NK-92 (cell line): ENCODE results near the gene VAV2.
"Not testable (repeated sequence)": the region's sequence is repeated elsewhere in the genome, so short reads cannot be mapped to it uniquely, and the experiment has no call there.

ENCODE experiments used
- DNase-seq: peaks from one replicate; lab custom pipeline; 2025; ENCODE audit not compliant: unreplicated experiment; lab: John Stamatoyannopoulos, UW

VAV2 gene

DNA sequence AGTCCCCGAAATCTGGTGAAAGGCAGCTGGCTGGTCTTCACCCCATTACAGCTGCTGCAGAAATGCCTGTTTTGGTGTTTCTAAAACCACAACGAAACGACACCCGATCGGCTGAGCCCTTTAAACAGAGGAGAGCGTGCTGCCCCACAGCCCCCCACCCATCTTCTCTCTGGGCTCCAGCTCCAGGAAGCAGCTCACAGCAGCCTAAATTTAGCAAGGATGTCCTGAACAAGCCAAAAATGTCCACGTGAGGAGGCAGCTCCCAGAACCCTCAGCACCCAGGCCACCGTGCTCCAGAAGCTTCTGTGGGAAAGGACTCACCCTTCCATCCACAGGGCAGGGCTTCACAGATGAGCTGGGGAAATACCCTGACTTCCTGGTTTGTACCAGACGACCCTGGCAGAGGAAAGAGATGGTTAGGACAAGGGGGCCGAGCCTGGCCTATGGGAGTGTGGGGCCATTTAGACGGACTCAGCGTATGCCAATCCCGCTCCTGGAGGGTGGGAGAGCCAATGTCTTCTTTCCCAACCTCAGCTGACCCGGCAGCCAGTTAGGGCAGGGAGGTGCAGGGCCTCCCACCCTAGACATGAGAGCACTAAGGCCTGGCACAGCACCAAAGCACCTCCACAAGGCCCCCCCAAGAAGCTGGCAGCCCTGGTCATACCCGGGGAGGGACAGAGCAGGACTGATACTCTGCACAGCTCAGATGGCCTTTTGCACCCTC lies 214.9 kb downstream of the VAV2 start:
- no peak for DNase-seq

DNA sequence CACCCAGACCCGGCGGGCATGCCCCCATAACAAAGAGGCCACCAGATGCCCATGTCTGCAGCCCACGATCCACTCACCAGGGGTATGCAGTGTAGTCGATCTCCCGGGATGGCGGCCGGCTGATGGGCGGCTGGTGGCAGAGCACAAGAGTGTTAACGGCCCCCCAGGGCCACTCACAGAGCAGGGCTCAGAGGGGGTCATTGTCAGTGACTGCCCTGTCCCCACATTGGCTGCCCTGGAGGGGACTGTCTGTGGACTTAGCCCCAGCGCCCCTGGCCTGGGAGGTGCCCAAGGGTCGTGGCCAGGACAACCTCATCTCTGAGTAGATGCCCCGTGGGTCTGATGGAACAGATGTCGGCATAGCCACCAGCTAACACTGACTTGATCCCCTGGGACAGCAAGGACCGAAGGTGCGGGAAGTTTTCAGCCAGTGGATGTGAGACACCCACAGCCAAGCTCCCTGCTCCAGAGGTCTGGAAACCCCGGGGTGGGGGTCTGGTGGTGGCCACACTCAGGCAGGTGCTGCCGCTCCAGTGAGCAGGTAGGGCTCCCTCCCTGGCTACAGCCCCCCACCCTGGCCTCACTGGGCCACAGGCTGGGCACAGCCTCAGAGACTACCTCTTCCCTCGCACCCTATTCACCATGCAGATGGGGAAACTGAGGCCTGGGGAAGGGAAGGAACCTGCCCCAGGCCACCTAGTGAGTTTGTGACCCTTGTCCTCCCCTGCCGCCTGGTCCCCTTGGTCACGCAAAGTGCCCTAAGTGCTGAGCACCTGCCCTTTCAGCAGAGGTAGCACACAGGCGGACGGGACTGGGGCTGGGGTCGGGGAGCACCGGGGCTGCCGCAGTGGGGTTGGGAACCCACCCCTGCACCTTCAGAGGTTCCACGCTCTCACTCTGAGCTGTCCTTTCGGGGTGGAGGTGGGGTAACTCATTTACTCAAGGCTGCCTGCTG lies 215.9 kb downstream of the VAV2 start:
- no peak for DNase-seq

DNA sequence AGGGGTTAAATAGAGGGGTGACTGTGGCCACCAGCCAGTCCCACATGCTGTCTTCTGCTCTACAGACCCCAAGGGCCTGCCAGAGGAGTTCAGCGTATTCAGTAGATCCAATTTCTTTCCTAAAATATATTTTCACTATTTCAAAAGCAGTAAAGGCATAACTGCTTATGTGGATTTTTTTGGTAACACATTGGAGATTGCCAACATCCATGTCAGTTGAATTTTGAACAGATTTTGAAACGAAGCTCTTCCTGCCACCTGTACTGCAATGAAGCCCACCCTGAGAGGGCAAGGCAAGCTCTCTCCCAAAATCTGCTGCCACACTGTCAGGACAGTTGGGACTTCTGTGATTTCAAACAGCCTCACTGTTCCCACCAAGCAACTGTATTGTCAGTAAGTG lies 216.8 kb downstream of the VAV2 start:
- DNase-seq: no peak

DNA sequence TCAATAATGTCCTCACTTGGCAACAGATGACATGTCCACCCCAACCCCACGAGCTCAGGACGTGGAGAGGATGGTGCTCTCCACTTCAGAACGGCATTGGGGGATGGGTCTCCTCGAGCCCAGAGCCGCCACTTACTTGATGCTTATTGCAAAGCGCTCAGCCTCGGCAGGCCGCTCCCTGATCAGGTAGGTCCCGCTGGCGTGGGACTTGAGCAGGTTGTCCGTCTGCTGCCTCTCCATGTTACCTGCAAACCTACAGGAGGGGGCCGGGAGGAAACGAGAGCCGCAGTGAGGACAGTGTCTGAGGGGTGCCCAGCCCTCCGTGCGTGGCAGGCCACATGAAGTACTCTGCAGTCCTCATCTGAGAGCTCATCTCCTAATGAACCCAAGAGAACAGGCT lies 217.3 kb downstream of the VAV2 start:
- DNase-seq: no peak

DNA sequence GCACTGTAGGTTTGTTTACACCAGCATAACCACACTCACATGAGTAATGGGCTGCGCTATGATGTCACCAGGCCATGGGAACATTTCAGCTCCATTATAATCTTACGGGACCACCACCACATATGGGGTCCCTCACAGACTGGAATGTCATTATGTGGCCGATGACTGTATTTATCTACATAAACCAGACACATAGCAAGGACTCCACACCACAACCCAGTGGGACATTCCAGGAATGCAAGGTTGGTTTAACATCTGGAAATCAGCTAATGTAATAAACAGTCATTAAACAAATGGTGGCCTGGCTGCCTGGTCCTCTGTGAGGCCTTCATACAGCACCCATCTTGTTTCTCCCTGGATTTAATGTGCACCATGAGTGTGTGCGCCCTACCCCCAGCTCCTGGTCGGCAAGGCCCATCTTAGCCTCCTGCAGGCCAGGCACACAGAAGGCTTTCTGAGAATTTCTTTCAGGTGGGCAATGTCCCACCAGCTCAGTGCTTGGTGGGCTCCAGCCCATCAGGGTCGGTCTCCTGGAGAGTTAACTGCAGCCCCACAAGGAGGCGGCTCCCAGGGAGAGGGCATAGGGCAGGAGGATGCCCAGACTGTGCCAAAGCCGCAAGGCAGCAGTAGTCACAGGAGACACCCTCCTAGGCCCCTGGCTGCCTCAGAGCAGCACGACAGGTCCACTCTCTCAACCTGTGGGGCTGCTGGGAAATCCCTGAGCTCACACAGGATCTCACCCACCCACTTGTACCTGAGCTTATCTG lies 218.1 kb downstream of the VAV2 start:
- no peak for DNase-seq

DNA sequence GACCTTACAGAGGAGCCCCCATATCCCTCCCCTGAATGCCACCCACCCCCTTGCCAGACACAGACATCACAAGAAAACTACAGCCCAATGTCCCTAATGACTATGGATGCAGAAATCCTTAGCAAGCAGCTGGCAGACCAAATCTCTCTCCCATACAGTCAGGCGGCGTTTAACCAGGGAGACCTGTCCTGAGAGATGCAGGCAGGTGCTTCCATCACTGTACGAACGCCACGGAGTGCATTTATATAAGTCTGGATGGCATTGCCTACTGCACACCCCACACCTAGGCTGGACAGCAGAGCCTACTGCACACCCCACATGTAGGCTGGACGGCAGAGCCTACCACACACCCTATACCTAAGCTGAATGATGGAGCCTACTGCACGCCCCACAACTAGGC lies 219.5 kb downstream of the VAV2 start:
- DNase-seq: no peak

DNA sequence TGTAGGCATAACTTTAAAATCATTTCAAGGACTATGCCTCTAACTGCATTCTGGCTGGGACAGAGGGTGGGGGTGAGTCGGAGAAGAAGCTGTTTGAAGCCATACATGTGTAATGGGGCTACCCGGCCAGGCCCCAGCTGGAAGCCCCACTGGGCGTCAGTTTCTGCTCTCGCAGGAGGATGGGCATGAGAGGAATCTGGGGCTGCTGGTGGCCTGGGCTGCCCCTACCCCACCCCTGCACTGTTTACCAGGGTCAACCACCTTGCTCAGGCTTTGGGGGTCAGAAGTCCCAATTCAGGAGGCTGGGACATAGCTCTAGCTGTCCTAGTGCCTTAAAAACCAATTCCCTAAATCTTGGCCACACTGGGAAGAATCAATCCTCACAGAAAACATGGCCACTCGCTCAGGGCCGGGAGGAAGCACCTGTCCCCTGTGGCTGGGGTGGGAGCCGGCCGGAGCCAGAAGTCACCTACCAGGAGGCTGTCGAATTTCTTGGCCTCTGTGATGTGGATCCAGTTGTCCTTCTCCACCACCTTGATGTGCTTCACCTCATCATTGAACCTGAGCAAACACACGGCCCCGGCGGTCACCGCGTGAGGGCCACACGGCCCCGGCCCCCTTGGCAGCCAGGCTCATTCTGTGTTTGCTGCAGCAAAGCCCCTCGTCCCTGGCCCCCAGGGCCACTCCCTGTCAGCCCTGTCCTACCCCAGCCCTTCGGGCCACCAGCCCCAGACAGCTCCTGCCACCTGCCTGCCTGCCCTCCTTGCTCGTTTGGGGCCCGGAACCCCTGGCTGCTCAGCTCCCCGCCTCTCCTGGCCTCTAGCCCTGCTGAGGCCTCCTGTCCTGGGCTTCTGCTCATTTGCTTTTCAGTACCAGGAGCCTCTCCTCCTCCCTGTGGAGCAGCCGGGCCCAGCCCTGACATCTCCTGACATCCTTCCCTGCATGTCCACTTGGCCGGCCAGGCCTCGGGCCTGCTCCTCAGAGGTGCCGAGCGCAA lies 220.3 kb downstream of the VAV2 start:
- DNase-seq: no peak

DNA sequence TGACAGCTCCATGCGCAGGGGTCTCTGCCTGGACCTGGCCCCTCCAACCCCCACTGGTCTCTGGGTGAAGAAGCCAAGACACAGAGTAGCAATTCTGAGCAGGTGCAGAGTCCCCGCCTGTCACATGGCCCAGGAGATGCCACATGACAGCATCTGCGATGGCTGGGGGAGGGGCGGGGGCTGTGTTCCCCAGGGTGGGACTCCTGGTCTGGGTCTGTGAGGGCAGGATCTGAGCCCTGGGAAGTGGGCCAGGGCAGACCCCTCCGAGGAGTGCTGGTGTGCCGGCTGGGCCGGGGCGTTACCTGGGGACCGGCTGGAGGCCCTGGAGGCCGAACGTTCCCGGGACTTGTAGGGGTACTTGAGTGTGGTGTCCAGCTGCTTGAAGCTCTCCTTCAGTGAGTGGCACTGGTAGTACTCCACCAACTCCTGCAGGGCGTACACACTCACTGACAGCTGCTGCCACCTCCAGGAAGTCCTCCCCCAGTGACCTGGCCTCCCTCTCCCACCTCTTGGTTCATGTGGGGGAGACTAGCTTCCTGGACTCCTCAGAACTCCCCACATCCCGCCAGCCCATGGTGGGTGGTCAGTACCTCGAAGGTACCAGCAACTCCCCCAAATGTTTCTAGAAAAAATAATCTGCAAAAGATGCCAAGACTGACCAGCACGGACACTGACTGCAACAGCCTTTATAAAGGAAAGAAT lies 221.9 kb downstream of the VAV2 start:
- DNase-seq: no peak

DNA sequence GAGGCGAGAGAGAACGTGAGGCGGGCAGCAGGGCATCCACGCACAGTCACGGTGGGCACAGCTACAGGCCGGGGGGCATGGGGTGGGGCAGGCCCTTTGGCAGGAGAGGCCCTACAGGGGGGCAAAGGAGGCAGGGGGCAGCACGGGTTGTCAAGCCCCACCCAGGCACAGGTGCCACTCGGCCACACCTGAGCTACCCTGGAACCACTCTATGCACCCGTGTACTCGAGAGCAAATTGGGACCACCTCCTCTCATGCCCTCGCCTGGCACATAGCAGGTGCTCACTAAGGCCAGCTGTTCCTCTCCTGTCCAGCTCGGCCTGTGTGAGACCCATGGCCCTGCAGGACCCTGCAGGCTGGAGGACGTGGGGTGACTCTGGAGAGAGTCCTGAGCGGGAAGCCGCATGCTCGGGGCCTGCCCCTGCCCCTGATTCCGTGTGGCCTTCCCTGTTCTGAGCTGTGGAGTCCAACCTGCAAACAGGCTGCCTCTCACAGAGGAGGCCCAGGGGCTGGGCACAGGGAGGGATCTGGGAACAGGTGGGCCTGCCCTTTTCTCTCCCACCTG lies 222.5 kb downstream of the VAV2 start:
- DNase-seq: no peak

DNA sequence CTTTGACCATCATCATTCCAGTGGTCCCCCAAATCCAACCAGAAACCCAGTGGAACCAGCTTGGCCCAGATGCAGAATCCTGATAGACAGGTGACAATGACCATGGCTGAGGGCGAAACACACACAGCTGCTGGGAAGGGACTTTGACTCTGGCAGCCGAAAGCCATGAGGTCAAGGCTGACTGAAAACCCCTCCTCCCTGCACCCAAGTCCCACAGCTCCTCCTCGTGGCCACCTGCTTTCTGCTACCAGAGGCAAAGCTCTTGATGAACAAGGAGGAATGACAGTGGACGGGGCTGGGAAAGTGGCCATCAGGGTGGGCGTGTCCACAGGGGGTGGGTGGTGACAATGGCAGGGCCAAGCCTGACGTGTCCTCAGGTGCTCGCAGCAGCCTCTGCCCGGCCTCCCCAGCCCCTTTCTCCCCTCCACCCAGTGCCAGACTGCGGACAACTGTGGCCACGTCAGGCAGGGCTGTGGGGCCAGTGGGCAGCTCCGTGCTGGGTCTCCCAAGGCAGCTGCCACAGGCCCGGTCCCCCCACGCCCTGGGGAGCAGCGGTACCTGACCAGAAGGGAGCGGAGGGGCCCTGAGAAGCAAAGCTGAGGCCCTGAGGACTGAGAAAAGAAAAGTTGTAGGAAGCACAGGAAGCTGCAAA lies 223.1 kb downstream of the VAV2 start:
- DNase-seq: no peak

DNA sequence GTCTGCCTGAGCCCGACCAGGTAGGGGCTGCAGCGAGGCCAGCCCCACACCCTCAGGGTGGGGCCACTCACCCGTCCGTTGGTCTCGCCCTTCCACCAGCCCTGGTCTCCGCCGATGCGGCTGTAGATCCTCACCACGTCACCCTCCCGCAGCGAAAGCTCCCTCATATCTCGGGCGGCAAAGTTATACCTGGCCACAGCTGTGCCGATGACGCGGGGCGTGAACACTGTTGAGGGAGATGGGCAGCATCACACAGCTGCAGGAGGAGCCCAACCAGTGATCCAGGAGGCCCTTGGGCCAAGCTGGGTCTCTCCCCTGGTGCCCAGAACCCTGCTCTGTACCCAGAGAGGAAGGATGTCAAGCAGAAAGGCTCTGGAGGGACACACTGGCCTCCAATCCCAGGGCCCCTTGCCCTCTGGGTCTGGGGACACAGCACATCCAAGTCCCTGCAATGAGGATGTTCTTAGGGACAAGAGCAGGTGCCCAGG lies 223.7 kb downstream of the VAV2 start:
- DNase-seq: no peak

DNA sequence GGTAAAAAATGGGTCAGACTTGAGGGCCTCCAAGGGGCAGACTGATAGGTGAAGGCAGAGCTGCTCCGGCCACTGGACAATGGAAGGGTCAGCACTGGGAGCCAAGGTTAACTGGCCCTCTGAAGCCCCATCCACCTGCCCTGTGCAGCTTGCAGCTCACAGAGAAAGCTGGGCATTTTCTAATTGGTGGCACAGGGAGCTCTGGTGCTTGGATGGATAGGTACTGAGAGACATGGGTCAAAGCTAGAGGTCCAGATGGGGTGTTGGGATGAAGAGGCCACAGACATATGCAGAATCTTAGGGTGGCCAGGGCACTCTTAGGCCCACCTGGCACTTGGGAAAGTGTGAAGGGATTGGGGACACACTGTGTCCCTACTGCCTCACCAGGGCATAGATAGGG lies 224.5 kb downstream of the VAV2 start:
- DNase-seq: no peak

DNA sequence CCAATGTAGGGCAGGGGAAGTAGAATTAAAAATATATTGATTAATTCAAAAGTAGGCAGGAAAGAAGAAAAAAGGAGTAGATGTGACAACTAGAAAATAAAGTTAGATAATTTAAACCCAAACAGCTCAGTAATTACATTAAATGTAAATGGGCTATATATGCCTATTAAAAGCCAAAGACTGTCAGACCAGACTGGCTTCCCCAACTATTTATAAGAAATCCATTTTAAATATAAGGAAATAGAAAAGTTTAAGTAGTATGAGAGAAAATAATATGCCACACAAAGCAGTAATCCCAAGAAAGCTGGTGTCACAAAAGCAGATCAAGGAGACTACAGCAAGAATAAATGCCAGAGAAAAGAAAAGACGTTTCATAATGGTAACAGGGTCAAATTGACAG lies 225.1 kb downstream of the VAV2 start:
- DNase-seq: no peak

DNA sequence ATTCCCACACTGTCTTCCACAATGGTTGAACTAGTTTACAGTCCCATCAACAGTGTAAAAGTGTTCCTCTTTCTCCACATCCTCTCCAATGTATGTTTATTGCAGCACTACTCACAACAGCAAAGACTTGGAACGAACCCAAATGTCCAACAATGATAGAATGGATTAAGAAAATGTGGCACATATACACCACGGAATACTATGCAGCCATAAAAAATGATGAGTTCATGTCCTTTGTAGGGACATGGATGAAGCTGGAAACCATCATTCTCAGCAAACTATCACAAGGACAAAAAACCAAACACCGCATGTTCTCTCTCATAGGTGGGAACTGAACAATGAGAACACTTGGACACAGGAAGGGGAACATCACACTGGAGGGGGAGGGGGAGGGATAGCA lies 225.9 kb downstream of the VAV2 start:
- not testable (repeated sequence) for DNase-seq

DNA sequence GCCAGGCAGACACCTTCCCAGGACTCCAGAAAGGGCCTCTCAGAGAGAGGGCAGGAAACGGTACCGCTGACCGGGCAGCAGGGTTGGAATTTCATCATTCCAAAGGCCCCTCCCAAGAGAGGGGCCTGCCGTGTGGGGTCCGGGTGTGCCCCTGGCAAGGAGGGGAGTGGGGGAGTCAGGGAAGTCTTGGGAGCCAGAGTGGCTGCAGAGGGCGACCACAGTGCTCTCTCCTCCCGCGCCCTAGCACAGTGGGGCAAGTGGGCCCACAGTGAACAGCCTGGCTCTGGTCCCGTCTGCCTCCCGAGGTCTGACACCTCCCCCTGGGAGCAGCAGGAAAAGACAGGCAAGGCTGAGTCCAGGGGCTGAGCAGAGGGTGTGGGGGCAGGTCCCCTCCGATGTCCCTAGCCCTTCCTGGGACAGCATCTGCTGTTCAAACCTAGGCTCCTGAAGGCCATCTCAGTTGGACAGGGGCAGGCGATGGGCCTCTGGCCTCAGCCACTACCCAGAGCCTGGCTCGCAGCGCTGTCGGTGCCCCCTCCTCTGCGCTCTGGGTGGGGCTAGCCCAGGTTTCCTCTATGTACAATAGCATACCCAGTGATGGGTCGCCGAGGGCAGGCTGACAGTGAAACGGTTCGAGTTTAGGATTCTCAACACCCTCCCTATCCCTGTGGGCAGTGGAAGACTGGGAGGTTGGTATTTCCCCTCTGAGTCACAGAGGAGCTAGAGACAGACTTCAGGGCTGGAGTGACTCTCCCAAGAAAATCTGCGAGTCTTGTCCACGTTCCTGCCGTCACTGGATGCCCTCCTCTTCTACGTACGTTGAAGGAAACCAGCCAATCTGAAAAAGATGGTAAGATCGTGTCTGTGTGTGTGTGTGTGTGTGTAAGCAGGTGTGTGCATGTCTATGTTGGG lies 228.6 kb downstream of the VAV2 start:
- DNase-seq: no peak

DNA sequence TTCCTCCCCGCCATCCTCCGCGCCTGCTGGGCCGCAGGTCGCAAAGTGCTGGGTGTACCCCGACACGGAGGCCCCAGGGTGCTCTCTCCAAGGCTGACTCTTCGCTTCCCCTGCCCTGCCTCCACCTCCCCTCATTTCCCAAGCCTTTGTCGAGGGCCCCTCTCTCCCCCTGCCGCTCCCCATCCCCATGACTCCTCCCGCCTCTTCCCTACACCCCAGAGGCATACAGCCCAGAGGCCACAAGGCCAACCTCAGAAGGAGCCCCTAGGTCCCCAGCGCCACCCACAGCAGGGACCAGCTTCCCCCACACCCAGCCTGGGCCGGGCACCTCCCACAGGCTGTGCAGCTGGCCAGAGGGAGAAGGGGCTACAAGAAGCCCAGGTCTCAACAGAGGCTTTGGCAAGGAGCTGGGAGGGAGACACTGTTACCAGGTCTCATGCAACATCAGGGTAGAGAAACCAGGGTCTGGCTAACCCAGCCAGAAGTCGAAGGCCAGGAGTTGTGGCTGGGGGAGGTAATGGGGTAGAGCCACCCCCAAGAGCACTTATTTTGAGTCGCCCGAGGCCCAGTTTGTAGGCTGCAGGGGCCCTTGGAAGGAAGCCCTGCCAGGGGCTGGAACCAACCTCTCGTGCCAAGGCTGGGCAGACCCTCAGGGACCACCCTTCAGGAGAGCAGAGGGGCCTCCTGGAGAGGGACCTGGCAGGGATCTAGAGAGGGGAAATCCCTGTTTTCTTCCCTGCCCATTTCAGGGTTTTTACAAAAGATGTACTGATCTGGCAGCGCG lies 229.4 kb downstream of the VAV2 start:
- DNase-seq: no peak
